Right lobe of liver (tissue), 4 donors: Measurements from ENCODE around the gene GSTM1.
"Not testable (repeated sequence)": the region's sequence is repeated elsewhere in the genome, so short reads cannot be mapped to it uniquely, and the experiment has no call there.

ENCODE experiments used
- POLR2A ChIP-seq: fragments of 450-650 bp; IDR thresholded peaks from one replicate; pipeline ENCODE4 v1.6.1; 2017; ENCODE audit warnings: antibody characterized with exemption, mild to moderate bottlenecking
- TF ChIP-seq, protein P1 (sequence below), 4 donors: fragments of 200-600 bp in 3 of 4; fragments of 450-650 bp in 1 of 4; IDR thresholded peaks; one replicate each; pipeline versions ENCODE4 v1.5.1 to v1.8.0; 2016 to 2022; ENCODE audit warnings: antibody characterized with exemption in 4 of 4, mild to moderate bottlenecking in 2 of 4
- donor health status: DM: no; HTN: no; CAD: no.
- donor health status: DM: no; HTN: no; CAD: no.
- donor health status: DM: no; HTN: yes; CAD: no.

DNA sequence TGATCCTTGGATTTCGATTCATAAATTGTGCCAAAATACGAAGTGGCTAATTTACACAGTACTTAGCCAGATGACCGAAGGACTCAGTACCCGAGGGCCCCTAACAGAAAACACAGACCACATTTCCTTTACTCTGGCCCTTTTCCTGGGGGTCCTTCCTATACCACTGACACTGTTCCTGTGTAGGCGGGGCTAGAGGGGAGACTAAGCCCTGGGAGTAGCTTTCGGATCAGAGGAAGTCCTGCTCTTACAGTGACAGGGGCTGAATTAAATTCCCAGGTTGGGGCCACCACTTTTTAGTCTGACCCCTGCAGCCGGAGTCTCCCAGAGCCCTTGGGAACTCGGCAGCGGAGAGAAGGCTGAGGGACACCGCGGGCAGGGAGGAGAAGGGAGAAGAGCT is 508 bp upstream of the GSTM1 start:
- TF ChIP-seq POLR2A, result not testable (repeated sequence)
- TF ChIP-seq, protein P1, sequence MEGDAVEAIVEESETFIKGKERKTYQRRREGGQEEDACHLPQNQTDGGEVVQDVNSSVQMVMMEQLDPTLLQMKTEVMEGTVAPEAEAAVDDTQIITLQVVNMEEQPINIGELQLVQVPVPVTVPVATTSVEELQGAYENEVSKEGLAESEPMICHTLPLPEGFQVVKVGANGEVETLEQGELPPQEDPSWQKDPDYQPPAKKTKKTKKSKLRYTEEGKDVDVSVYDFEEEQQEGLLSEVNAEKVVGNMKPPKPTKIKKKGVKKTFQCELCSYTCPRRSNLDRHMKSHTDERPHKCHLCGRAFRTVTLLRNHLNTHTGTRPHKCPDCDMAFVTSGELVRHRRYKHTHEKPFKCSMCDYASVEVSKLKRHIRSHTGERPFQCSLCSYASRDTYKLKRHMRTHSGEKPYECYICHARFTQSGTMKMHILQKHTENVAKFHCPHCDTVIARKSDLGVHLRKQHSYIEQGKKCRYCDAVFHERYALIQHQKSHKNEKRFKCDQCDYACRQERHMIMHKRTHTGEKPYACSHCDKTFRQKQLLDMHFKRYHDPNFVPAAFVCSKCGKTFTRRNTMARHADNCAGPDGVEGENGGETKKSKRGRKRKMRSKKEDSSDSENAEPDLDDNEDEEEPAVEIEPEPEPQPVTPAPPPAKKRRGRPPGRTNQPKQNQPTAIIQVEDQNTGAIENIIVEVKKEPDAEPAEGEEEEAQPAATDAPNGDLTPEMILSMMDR (IDR thresholded peaks at IDR 0.05), result not testable (repeated sequence)
